ENCODE results near the gene ANKHD1.

Gene ANKHD1

GRCh38 chr5:140540227-140540626 lies 138.6 kb downstream of the ANKHD1 start:
- DNase-seq (ENCODE audit: low read depth) = no peak
- no peak for TF ChIP-seq CTCF (IDR thresholded peaks at IDR 0.05; ENCODE audit: control insufficient read depth, insufficient read depth, low read depth, low read length, missing control alignments)
- H3K4me3 ChIP-seq (ENCODE audit: control insufficient read depth, low read depth, low read length) = no peak overlapping the region

DNA sequence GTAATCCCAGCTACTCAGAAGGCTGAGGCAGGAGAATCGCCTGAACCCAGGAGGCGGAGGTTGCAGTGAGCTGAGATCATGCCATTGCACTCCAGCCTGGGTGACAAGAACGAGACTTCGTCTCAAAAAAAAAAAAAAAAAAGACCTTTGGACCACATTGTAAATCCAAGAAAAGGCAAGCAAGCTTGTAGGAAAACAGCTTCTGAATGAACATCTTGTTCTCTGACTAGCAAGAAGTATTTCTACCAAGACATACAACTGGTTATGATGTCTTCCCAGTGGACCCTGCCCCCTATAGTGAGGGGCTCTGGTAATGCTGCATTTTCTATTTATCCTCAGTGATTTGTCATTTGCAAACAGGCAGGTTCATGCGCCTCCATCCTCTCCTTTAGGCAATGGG lies 141.3 kb downstream of the ANKHD1 start:
- no peak for DNase-seq (ENCODE audit: low read depth)
- no peak for TF ChIP-seq CTCF (IDR thresholded peaks at IDR 0.05; ENCODE audit: control insufficient read depth, insufficient read depth, low read depth, low read length, missing control alignments)
- no peak overlapping the region for H3K4me3 ChIP-seq (ENCODE audit: control insufficient read depth, low read depth, low read length)

DNA sequence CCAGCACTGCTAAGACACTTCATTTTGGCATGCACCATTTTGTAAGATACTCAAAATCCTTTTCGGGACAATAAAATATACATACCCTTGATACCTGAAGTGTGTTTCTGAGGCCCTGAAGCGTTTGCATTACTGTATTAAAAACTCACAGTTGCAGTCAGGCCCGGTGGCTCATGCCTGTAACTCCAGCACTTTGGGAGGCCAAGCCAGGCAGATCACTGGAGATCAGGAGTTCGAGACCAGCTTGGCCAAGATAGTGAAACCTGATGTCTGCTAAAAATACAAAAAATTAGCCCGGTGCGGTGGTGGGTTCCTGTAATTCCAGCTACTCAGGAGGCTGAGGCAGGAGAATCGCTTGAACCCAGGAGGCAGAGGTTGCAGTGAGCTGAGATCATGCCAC lies 143.4 kb downstream of the ANKHD1 start:
- no peak for TF ChIP-seq CTCF (IDR thresholded peaks at IDR 0.05; ENCODE audit: control insufficient read depth, insufficient read depth, low read depth, low read length, missing control alignments)
- DNase-seq (ENCODE audit: low read depth) = no peak

GRCh38 chr5:140545606-140546005 lies 144.0 kb downstream of the ANKHD1 start:
- TF ChIP-seq CTCF (IDR thresholded peaks at IDR 0.05; ENCODE audit: control insufficient read depth, insufficient read depth, low read depth, low read length, missing control alignments) = no peak
- DNase-seq (ENCODE audit: low read depth) = no peak
- H3K4me3 ChIP-seq (ENCODE audit: control insufficient read depth, low read depth, low read length) = no peak overlapping the region

More for the DNA sequence above, 143.4 kb downstream of the ANKHD1 start:
- H3K4me3 ChIP-seq (ENCODE audit: control insufficient read depth, low read depth, low read length) = no peak overlapping the region

DNA sequence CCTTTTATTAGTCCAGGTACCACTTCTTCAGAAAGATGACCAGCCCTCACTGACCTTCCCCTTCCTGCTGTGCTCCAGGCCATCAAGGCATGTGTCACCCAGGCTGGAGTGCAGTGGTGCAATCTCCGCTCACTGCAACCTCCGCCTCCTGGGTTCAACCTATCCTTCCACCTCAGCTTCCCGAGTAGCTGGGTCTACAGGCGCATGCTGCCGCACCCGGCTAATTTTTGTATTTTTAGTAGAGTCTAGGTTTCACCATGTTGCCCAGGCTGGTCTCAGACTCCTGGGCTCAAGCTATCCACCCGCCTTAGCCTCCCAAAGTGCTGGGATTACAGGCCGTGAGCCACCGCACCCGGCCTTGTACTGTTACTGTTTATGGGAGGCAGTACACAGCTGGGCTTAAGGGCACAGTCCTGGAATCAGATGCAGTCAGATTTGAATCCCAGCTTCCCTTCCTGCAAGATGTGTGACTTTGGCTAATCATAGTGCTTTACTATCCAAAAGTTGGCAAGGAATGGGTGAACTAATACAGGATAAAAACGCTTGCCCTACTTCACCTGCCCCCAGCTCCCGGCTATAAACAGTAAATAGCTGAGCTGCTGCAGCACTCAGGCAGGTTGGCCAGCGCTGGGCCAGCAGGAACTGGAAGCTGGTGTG lies 145.3 kb downstream of the ANKHD1 start:
- DNase-seq (ENCODE audit: low read depth) = no peak
- TF ChIP-seq CTCF (IDR thresholded peaks at IDR 0.05; ENCODE audit: control insufficient read depth, insufficient read depth, low read depth, low read length, missing control alignments) = no peak
- no peak overlapping the region for H3K4me3 ChIP-seq (ENCODE audit: control insufficient read depth, low read depth, low read length)

GRCh38 chr5:140547508-140548299 lies 146.1 kb downstream of the ANKHD1 start, which contains the start of gene EIF4EBP3:
Gene EIF4EBP3 (plus strand): TSS chr5:140547662. CDS start chr5:140547738, 76 bp downstream.
- H3K4me3 ChIP-seq (ENCODE audit: control insufficient read depth, low read depth, low read length) = peak within 1 kb of the TSS; percentile 44
- peak; percentile 83 for DNase-seq (ENCODE audit: low read depth)
- peak; percentile 55 for TF ChIP-seq CTCF (IDR thresholded peaks at IDR 0.05; ENCODE audit: control insufficient read depth, insufficient read depth, low read depth, low read length, missing control alignments)

Data from AG09309 (cell line).